C4-2B (cell line): ENCODE measurements around the gene MEGF11.
A peak's percentile ranks its signal among the peaks of the same experiment; 100 is the strongest.
"Not testable (repeated sequence)": the region's sequence is repeated elsewhere in the genome, so short reads cannot be mapped to it uniquely, and the experiment has no call there.

Experiments
- H3K27ac ChIP-seq: fragments of 450-650 bp; 2 replicates; pipeline ENCODE4 v1.5.1; 2017
- ZFX ChIP-seq: fragments of 450-650 bp; IDR thresholded peaks from 2 replicates; pipeline ENCODE4 v1.6.1; 2017
- TF ChIP-seq, protein P1 (sequence below): fragments of 450-650 bp; conservative IDR thresholded peaks from 2 replicates; pipeline ENCODE4 v1.5.1; 2017; ENCODE audit warnings: mild to moderate bottlenecking

Gene MEGF11

GRCh38 chr15:66254089-66254950 lies 770 bp upstream of the MEGF11 start:
- TF ChIP-seq, protein P1, sequence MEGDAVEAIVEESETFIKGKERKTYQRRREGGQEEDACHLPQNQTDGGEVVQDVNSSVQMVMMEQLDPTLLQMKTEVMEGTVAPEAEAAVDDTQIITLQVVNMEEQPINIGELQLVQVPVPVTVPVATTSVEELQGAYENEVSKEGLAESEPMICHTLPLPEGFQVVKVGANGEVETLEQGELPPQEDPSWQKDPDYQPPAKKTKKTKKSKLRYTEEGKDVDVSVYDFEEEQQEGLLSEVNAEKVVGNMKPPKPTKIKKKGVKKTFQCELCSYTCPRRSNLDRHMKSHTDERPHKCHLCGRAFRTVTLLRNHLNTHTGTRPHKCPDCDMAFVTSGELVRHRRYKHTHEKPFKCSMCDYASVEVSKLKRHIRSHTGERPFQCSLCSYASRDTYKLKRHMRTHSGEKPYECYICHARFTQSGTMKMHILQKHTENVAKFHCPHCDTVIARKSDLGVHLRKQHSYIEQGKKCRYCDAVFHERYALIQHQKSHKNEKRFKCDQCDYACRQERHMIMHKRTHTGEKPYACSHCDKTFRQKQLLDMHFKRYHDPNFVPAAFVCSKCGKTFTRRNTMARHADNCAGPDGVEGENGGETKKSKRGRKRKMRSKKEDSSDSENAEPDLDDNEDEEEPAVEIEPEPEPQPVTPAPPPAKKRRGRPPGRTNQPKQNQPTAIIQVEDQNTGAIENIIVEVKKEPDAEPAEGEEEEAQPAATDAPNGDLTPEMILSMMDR = no peak
- no peak for TF ChIP-seq ZFX
- H3K27ac ChIP-seq = no peak overlapping the region

- no peak for TF ChIP-seq ZFX
- TF ChIP-seq, protein P1 = peak; percentile 62
- H3K27ac ChIP-seq = no peak overlapping the region
Measured at GRCh38 chr15:66252685-66253417, 699 bp downstream of the MEGF11 start.

DNA sequence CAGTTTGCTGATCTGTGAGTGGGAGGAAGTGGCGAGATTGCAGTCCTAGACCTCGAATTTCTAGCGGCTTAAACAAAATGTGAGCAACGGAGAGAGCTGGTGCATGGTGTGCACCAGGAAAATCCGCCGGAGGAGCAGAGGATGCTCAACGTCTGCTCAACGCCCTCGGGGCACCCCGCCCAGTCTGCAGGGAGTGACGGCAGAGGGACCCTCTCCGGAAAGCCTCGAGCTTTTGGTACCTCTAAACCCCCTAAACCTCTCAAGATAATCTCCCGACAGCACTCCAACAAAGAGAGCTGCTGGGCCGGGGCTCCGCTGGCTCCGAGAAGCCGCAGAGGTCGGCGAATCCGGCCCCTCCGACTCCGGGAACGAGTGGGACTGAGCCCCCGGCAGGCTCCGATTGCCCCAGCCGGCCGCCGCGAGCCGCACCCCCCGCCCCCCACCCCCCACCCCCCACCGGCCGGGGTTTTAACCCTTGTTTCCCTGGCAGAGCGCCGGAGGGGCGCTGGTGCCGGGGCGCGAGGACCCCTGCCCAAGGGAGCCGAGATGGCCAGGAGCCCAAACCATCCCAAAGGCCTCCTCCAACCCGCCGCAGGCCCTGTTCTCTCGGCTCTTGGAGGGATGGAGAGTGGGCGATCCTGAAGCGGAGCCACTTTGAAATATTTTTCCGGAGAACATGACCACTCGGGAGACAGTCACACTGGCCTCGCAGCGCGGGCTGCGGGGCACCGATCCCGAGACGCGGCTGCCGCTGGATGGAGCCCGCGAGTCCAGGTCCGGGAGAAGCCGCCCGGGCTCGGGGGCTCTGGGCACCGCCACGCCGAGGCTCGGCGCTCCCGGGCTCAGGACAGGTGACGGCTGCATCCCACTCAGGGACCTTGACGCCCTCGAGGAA lies 1.5 kb downstream of the MEGF11 start:
- no peak overlapping the region for H3K27ac ChIP-seq
- no peak for TF ChIP-seq ZFX
- TF ChIP-seq, protein P1 = peak; percentile 92

DNA sequence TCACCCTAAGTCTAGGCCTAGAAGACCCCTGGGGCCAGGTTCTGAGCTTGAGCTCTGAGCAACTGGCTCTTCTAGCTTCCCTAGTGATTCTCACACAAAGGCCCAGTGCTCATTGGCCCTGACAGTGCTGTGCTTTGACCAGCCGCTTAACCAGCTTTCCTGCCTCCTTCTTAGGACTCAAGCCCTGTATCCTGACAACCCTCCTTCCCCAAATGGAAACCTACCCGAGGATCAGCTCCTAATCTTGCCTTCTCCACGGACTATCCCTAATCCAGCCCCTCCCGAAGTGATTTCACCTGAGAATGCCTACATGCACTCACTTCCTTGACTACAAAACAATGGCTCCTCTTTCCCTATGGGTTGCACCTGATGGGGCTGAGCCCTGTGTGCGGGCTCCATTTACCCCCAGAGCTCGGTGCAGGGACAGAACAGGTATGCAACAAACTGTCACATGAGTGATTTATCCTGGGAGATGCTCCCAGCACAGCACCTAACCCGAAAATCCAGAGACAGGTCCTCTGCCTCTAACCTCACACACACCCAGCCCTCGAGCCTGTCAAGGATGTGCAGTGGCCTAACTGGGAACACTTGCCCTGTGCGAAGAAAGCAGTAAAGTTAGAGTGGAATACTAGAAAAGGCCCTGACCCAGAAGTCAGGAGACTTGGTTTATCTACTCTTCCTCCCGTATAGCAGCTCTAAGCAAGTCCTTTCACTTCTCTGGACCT lies 2.3 kb downstream of the MEGF11 start:
- no peak for TF ChIP-seq ZFX
- TF ChIP-seq, protein P1 = no peak
- H3K27ac ChIP-seq = no peak overlapping the region

- no peak overlapping the region for H3K27ac ChIP-seq
- TF ChIP-seq, protein P1 = no peak
- no peak for TF ChIP-seq ZFX
Measured at GRCh38 chr15:66249605-66250174, 3.9 kb downstream of the MEGF11 start.

DNA sequence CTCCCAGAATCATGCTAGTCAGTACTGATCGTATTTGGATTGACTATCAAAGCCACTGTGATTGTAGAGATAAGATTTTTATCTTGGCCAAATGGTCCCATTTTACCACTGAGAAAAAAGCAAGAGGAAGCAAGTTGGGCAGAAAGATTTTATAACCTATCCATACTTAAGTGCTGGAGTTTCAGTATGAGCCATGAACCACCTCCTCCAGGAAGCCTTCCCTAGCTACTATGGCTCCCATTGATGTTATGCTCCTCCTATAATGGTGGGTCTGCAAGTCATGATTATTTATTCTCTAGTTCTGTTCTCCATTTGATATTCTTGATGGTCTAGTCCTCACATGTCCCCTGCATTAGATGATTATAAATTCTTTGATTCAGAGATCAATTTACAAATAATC lies 6.6 kb downstream of the MEGF11 start:
- no peak overlapping the region for H3K27ac ChIP-seq
- TF ChIP-seq, protein P1 = no peak
- no peak for TF ChIP-seq ZFX

DNA sequence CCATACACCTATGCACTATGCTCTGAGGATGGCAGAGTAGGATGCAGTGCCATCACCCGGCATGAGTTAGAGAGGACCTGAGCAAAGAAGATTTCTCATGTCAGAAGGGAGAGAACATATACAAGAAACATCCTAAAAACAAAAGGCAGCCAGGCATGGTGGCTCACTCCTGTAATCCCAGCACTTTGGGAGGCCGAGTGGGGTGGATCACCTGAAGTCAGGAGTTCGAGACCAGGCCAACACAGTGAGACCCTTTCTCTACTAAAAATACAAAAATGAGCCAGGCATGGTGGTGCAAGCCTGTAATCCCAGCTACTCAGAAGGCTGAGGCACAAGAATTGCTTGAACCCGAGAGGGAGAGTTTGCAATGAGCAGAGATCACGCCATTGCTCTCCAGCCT lies 7.7 kb downstream of the MEGF11 start:
- not testable (repeated sequence) for H3K27ac ChIP-seq
